Heart left ventricle (tissue), 16 donors: ENCODE results near the gene PML. TPM values are rescaled to one million over a fixed set of nuclear protein-coding genes. Genes with fewer than 3 reads are reported as not detected.

Source experiments
- ATAC-seq, 4 donors: fragments of 200-7000 bp; cut with Tn5 transposase; one replicate each; pipeline ENCODE4 v1.9.1; 2020 to 2022; ENCODE audit warnings: moderate library complexity in 4 of 4, mild to moderate bottlenecking in 3 of 4, moderate number of reproducible peaks in 1 of 4
- DNase-seq, 5 donors: peaks; one replicate each; pipeline ENCODE4 v3.0.0-alpha.2; 2020
- H3K27ac ChIP-seq, 12 donors: fragments of 200-600 bp; sonication (generic) in 4 of 12; one replicate each; pipeline versions ENCODE4 v1.5.0 to v1.8.0; 2016 to 2022; ENCODE audit warnings: mild to moderate bottlenecking in 2 of 12
- H3K27me3 ChIP-seq, 9 donors: fragments of 200-600 bp; sonication (generic) in 2 of 9; one replicate each; pipeline versions ENCODE4 v1.5.1 to v1.8.0; 2016 to 2022; ENCODE audit warnings: mild to moderate bottlenecking in 3 of 9
- H3K36me3 ChIP-seq, 9 donors: fragments of 200-600 bp; sonication (generic) in 2 of 9; one replicate each; pipeline versions ENCODE4 v1.5.0 to v1.8.0; 2018 to 2022; ENCODE audit warnings: mild to moderate bottlenecking in 2 of 9
- H3K4me1 ChIP-seq, 12 donors: fragments of 200-600 bp; sonication (generic) in 4 of 12; one replicate each; pipeline versions ENCODE4 v1.5.0 to v1.8.0; 2016 to 2022; ENCODE audit warnings: mild to moderate bottlenecking in 3 of 12
- H3K4me3 ChIP-seq, 12 donors: fragments of 200-600 bp; sonication (generic) in 4 of 12; one replicate each; pipeline versions ENCODE4 v1.5.0 to v1.8.0; 2017 to 2022; ENCODE audit warnings: mild to moderate bottlenecking in 9 of 12, moderate library complexity in 4 of 12
- H3K9me3 ChIP-seq, 12 donors: fragments of 200-600 bp; sonication (generic) in 4 of 12; one replicate each; pipeline versions ENCODE4 v1.5.0 to v1.8.0; 2016 to 2022; ENCODE audit warnings: mild to moderate bottlenecking in 1 of 12
- CTCF ChIP-seq, 12 donors: fragments of 200-600 bp; sonication (generic) in 4 of 12; IDR thresholded peaks; one replicate each; pipeline versions ENCODE4 v1.5.0 to v1.8.0; 2018 to 2022; ENCODE audit warnings: antibody characterized with exemption in 12 of 12, mild to moderate bottlenecking in 5 of 12
- POLR2A ChIP-seq, 2 donors: fragments of 450-650 bp; IDR thresholded peaks; one replicate each; pipeline ENCODE4 v1.6.1; 2017; ENCODE audit warnings: antibody characterized with exemption in 2 of 2, mild to moderate bottlenecking in 2 of 2, moderate library complexity in 2 of 2
- WGBS, 4 donors: extraction: QIAGEN DNeasy Blood & Tissue Kit in 2 of 4; methylation state at CpG; one replicate each; pipeline versions ENCODE4 v1.1.5 to v1.1.7; 2013 to 2018; 5-methylcytosine and 5-hydroxymethylcytosine counted together
- intact Hi-C, 10 donors: fragments of 100-400 bp; cut with DNase I; formaldehyde crosslinking; loops; one replicate each; pipeline versions ENCODE4 v1.11.1 to v1.14.2; 2022
- polyA plus RNA-seq, 2 donors: library from polyadenylated mRNA; stranded (reverse); fragments of 200-250 nt; gene quantifications; one replicate each; pipeline ENCODE4 v1.2.3, GENCODE V29; 2013
- total RNA-seq, 9 donors: library from RNA; depleted of rRNA in 2 of 9; stranded (reverse); fragments of >200 nt in 2 of 9; fragmentation: NEBNext Ultra II Directional in 3 of 9; extraction: Animal tissue kit (Norgen Biotek cat#: 25700) in 3 of 9; gene quantifications; one replicate each; pipeline versions ENCODE4 v1.1.0 to v1.2.4, GENCODE V29; 2016 to 2023
- donor health status: ischemic (EF 13 %, LVEDD 7.1; RV severe dilation, severe dysfunction).
- donor health status: healthy with polysubstance abuse.
- donor health status: DM: no; HTN: yes; CAD: no.
- donor health status: DM: no; HTN: no; CAD: no.
- donor health status: ischemic (EF 25% LVEDD 6.9; RV normal size, moderate dysfunction).
- donor health status: ischemic (EF 25% LVEDD 5.7; RV mildly dilated, moderate dysfunction).
- donor health status: healthy.
- donor health status: DM: yes; HTN: yes; CAD: no.
- donor health status: ischemic (EF 35%, LVEDD 5.7; RV mildly dilated, moderate dysfunction).
- donor health status: nonischemic (EF 11% LVEDD 7.7; RV severe dilation, severe dysfunction).
- donor health status: DM: yes; HTN: yes; CAD: no.
- donor health status: PGD.
- donor health status: ischemic (EF 29% LVEDD 5.4; RV normal size, mild dysfunction).
- donor health status: nonischemic (EF 23%, LVEDD 6.1; RV moderate dilation, normal function).

The PML gene
- total and polyA plus RNA-seq, 11 donors = 17.0 to 68.7 (median 25.4) TPM

- DNase-seq (peak in 4 of 5 donors; percentile 73 to 85 (median 76)), ATAC-seq (peak; percentile 43 to 81 (median 72))
- 66 to 81% (median 71%) methylated on average over 7 of the region's 7 CpGs for WGBS, 4 donors
- intact Hi-C loops = loop anchor here in 4 of 10 donors (5.0 kb wide), 4 partner anchors 43 to 68 kb away; partner anchors contain the start of genes PML (in 1 of the 4) and STOML1 (in 1 of the 4)
- Histone ChIP-seq H3K27me3 (no peaks in the 10 kb centered on the region), H3K9me3 (no peaks in the 10 kb centered on the region), H3K4me1 (peaks cover 6 to 80% (median 47%) of the 10 kb centered on the region in 12 donors), H3K4me3 (no peak overlapping the region), H3K36me3 (peaks cover 0 to 69% (median 30%) of the 10 kb centered on the region in 9 donors), H3K27ac (peak overlapping the region; percentile 41 to 86 (median 74))
- TF ChIP-seq CTCF (IDR thresholded peaks at IDR 0.05) (no peak), POLR2A (IDR thresholded peaks at IDR 0.05) (no peak)
Observed at GRCh38 chr15:74040109-74040850, 45.8 kb downstream of the PML start.

GRCh38 chr15:74041311-74041756 is 46.8 kb downstream of the PML start:
- H3K9me3 ChIP-seq = no peaks in the 10 kb centered on the region
- no peak for ATAC-seq
- H3K27ac ChIP-seq = peak overlapping the region; percentile 49 to 86 (median 74)
- no peak overlapping the region for H3K4me3 ChIP-seq
- no peak for TF ChIP-seq CTCF (IDR thresholded peaks at IDR 0.05)
- no peak for TF ChIP-seq POLR2A (IDR thresholded peaks at IDR 0.05)
- H3K36me3 ChIP-seq = peaks cover 0 to 65% (median 20%) of the 10 kb centered on the region in 9 donors
- 83 to 90% (median 86%) methylated on average over 10 of the region's 10 CpGs for whole genome bisulfite sequencing, 4 donors
- DNase-seq = no peak
- peaks cover 6 to 78% (median 47%) of the 10 kb centered on the region in 12 donors for H3K4me1 ChIP-seq
- intact Hi-C loops = loop anchor here in 4 of 10 donors (5.0 kb wide), 4 partner anchors 44 to 69 kb away; partner anchors contain the start of genes PML (in 1 of the 4) and STOML1 (in 1 of the 4)
- no peaks in the 10 kb centered on the region for H3K27me3 ChIP-seq

GRCh38 chr15:74041777-74042435 is 47.4 kb downstream of the PML start:
- DNase-seq (no peak), ATAC-seq (no peak)
- 81 to 89% (median 86%) methylated on average over 7 to 8 of the region's 8 CpGs for WGBS, 4 donors
- H3K27me3 ChIP-seq = no peaks in the 10 kb centered on the region
- TF ChIP-seq POLR2A (IDR thresholded peaks at IDR 0.05) (no peak), CTCF (IDR thresholded peaks at IDR 0.05) (no peak)
- peaks cover 6 to 75% (median 44%) of the 10 kb centered on the region in 12 donors for H3K4me1 ChIP-seq
- intact Hi-C loops = loop anchor here in 4 of 10 donors (5.0 kb wide), 4 partner anchors 45 to 70 kb away; partner anchors contain the start of genes PML (in 1 of the 4) and STOML1 (in 1 of the 4)
- no peaks in the 10 kb centered on the region for H3K9me3 ChIP-seq
- peaks cover 0 to 59% (median 14%) of the 10 kb centered on the region in 9 donors for H3K36me3 ChIP-seq
- no peak overlapping the region for H3K4me3 ChIP-seq
- H3K27ac ChIP-seq = peak overlapping the region in 8 of 12 donors; percentile 43 to 86 (median 81)
